Measurements from ENCODE around the gene DACH1.

- TF ChIP-seq CREB5 (CRISPR knock-in tag; IDR thresholded peaks at IDR 0.05; ENCODE audit: low read depth) (no peak), RARB (CRISPR knock-in tag; IDR thresholded peaks at IDR 0.05) (no peak), ZNF8 (CRISPR knock-in tag; IDR thresholded peaks at IDR 0.05) (no peak), ZNF565 (CRISPR knock-in tag; conservative IDR thresholded peaks at IDR 0.05; ENCODE audit: low read depth) (no peak), ESRRG (CRISPR knock-in tag; IDR thresholded peaks at IDR 0.05) (no peak), TCF4 (CRISPR knock-in tag; IDR thresholded peaks at IDR 0.05; ENCODE audit: borderline replicate concordance) (no peak), ISL1 (CRISPR knock-in tag; IDR thresholded peaks at IDR 0.05) (no peak), GLIS3 (CRISPR knock-in tag; IDR thresholded peaks at IDR 0.05) (no peak), BACH2 (CRISPR knock-in tag; IDR thresholded peaks at IDR 0.05; ENCODE audit: borderline replicate concordance) (no peak), ZFP30 (CRISPR knock-in tag; IDR thresholded peaks at IDR 0.05) (no peak), ZFP3 (CRISPR knock-in tag; IDR thresholded peaks at IDR 0.05) (no peak), ARNTL (CRISPR knock-in tag; IDR thresholded peaks at IDR 0.05; ENCODE audit: borderline replicate concordance, low read depth) (no peak)
- TF ChIP-seq, protein P1, sequence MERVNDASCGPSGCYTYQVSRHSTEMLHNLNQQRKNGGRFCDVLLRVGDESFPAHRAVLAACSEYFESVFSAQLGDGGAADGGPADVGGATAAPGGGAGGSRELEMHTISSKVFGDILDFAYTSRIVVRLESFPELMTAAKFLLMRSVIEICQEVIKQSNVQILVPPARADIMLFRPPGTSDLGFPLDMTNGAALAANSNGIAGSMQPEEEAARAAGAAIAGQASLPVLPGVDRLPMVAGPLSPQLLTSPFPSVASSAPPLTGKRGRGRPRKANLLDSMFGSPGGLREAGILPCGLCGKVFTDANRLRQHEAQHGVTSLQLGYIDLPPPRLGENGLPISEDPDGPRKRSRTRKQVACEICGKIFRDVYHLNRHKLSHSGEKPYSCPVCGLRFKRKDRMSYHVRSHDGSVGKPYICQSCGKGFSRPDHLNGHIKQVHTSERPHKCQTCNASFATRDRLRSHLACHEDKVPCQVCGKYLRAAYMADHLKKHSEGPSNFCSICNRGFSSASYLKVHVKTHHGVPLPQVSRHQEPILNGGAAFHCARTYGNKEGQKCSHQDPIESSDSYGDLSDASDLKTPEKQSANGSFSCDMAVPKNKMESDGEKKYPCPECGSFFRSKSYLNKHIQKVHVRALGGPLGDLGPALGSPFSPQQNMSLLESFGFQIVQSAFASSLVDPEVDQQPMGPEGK (CRISPR knock-in tag; IDR thresholded peaks at IDR 0.05; ENCODE audit: borderline replicate concordance) = no peak
- TF ChIP-seq, protein P2, sequence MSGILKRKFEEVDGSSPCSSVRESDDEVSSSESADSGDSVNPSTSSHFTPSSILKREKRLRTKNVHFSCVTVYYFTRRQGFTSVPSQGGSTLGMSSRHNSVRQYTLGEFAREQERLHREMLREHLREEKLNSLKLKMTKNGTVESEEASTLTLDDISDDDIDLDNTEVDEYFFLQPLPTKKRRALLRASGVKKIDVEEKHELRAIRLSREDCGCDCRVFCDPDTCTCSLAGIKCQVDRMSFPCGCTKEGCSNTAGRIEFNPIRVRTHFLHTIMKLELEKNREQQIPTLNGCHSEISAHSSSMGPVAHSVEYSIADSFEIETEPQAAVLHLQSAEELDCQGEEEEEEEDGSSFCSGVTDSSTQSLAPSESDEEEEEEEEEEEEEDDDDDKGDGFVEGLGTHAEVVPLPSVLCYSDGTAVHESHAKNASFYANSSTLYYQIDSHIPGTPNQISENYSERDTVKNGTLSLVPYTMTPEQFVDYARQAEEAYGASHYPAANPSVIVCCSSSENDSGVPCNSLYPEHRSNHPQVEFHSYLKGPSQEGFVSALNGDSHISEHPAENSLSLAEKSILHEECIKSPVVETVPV (CRISPR knock-in tag; IDR thresholded peaks at IDR 0.05) = no peak
Observed at GRCh38 chr13:71882120-71882519, 15.1 kb upstream of the DACH1 start.

All from SK-N-SH treated with all-trans-retinoic acid at 6 μM for 48 hours (cell line).